HepG2 (cell line): ENCODE measurements around the gene PLXNB2. TPM values are rescaled to one million over a fixed set of nuclear protein-coding genes. Genes with fewer than 3 reads are reported as not detected.

Experiments used
- ATAC-seq: fragments of 200-7000 bp; cut with Tn5 transposase; 3 replicates; pipeline ENCODE4 v1.9.1; 2020; ENCODE audit warnings: mild to moderate bottlenecking, moderate library complexity
- BruUV-seq: library from RNA; stranded (reverse); fragments of 400-500 nt; replicated peaks from 2 replicates; lab custom pipeline; 2021; lab: Mats Ljungman, UMichigan
- CTCF ChIA-PET: fragments of 300-600 bp; formaldehyde crosslinking; extraction: SDS; loops from one replicate; lab custom pipeline; 2021; ENCODE audit warnings: low total read pairs, inconsistent platforms, low intra/inter-chr PET ratio; lab: Yijun Ruan, JAX
- POLR2A ChIA-PET: fragments of 350-600 bp; sonication (Branson Sonifier 250); formaldehyde crosslinking; loops from one replicate; lab custom pipeline; 2020; ENCODE audit warnings: antibody characterized with exemption, inconsistent platforms; lab: Yijun Ruan, JAX
- DNase-seq: peaks from one replicate; pipeline ENCODE4 v3.0.0-alpha.2; 2015; ENCODE audit warnings: low spot score
- FAIRE-seq: peaks from 3 replicates; lab custom pipeline; 2011; peaks lifted over from hg19 to GRCh38; lab: Jason Lieb, UNC
- H2AFZ ChIP-seq: one replicate; pipeline ENCODE4 v1.6.1; 2011; ENCODE audit warnings: low read length, inconsistent platforms
- H3K27ac ChIP-seq: fragments of 300-600 bp; 3 replicates; pipeline ENCODE4 v1.8.0; 2011; ENCODE audit warnings: mixed run types, mild to moderate bottlenecking, mixed read lengths, low read length, inconsistent platforms; ENCODE audit not compliant: insufficient read depth; ENCODE audit errors: extremely low read length
- H3K27me3 ChIP-seq, 2 experiments: fragments of 200-600 bp in 1 of 2; 2 replicates in 1 of 2; 3 replicates in 1 of 2; pipeline versions ENCODE4 v1.6.0 to v1.8.0; 2011; ENCODE audit warnings: low read length in 2 of 2, mild to moderate bottlenecking in 2 of 2, moderate library complexity in 2 of 2, inconsistent platforms in 1 of 2; ENCODE audit not compliant: insufficient read depth in 2 of 2, control insufficient read depth in 1 of 2
- H3K36me3 ChIP-seq, 2 experiments: fragments of 200-600 bp in 1 of 2; replicated peaks in 1 of 2; 2 replicates in 1 of 2; 3 replicates in 1 of 2; pipeline versions ENCODE4 v1.5.1 to v1.8.0; 2011; ENCODE audit warnings: low read length in 2 of 2, inconsistent platforms in 1 of 2; ENCODE audit not compliant: insufficient read depth in 2 of 2, control insufficient read depth in 1 of 2
- H3K4me1 ChIP-seq: 2 replicates; pipeline ENCODE4 v1.5.1; 2012; ENCODE audit warnings: low read length, inconsistent platforms; ENCODE audit not compliant: insufficient read depth
- H3K4me2 ChIP-seq: 2 replicates; pipeline ENCODE4 v1.6.0; 2011; ENCODE audit warnings: low read depth, low read length, inconsistent platforms
- H3K4me3 ChIP-seq, 3 experiments: fragments of 200-600 bp in 1 of 3; sonication (generic), shearing (Covaris generic) in 1 of 3; replicated peaks in 1 of 3; 2 replicates each; pipeline ENCODE4 v1.5.1; 2011 to 2016; ENCODE audit warnings: low read length in 3 of 3, inconsistent platforms in 2 of 3, low read depth in 2 of 3, mild to moderate bottlenecking in 2 of 3, control low read depth in 1 of 3, mixed read lengths in 1 of 3; ENCODE audit not compliant: insufficient read depth in 1 of 3
- H3K79me2 ChIP-seq: one replicate; pipeline ENCODE4 v1.6.1; 2011; ENCODE audit warnings: low read length, inconsistent platforms; ENCODE audit not compliant: insufficient read depth
- H3K9ac ChIP-seq: 2 replicates; pipeline ENCODE4 v1.6.0; 2011; ENCODE audit warnings: mild to moderate bottlenecking, low read depth, low read length, inconsistent platforms; ENCODE audit not compliant: insufficient read depth
- H3K9me3 ChIP-seq: 2 replicates; pipeline ENCODE4 v1.5.1; 2012; ENCODE audit warnings: mild to moderate bottlenecking, low read length
- H4K20me1 ChIP-seq: 2 replicates; pipeline ENCODE4 v1.6.0; 2011; ENCODE audit warnings: inconsistent platforms, mild to moderate bottlenecking, low read length, moderate library complexity; ENCODE audit not compliant: insufficient read depth
- AGO2 ChIP-seq: fragments of 200-400 bp; formaldehyde crosslinking; optimal IDR thresholded peaks from 2 replicates; pipeline ENCODE3; 2017; ENCODE audit warnings: mild to moderate bottlenecking, low read depth, low read length, moderate library complexity
- GPBP1L1 ChIP-seq: sonication (generic); formaldehyde crosslinking; IDR thresholded peaks from 2 replicates; pipeline ENCODE4 v1.5.0; 2020; ENCODE audit warnings: mild to moderate bottlenecking, missing genetic modification reagents
- MXI1 ChIP-seq: IDR thresholded peaks from 3 replicates; pipeline ENCODE4 v1.6.1; 2012; ENCODE audit warnings: low read depth, low read length, inconsistent platforms, borderline replicate concordance
- RBFOX2 ChIP-seq: fragments of 200-400 bp; formaldehyde crosslinking; IDR thresholded peaks from 2 replicates; pipeline ENCODE4 v1.6.1; 2017; ENCODE audit warnings: low read depth, mild to moderate bottlenecking, low read length
- RBM22 ChIP-seq: fragments of 200-400 bp; formaldehyde crosslinking; optimal IDR thresholded peaks from 2 replicates; pipeline ENCODE3; 2017; ENCODE audit warnings: mild to moderate bottlenecking, low read length, moderate library complexity
- ZBTB38 ChIP-seq: sonication (generic); formaldehyde crosslinking; IDR thresholded peaks from 2 replicates; pipeline ENCODE4 v1.5.1; 2020; ENCODE audit warnings: mild to moderate bottlenecking, missing genetic modification reagents
- ZBTB42 ChIP-seq: sonication (generic); formaldehyde crosslinking; IDR thresholded peaks from 2 replicates; pipeline ENCODE4 v1.5.0; 2020; ENCODE audit warnings: mild to moderate bottlenecking, missing genetic modification reagents
- ZKSCAN8 ChIP-seq: IDR thresholded peaks from 2 replicates; pipeline ENCODE4 v1.6.1; 2016; ENCODE audit warnings: borderline replicate concordance, missing genetic modification reagents, missing compliant biosample characterization
- ZNF263 ChIP-seq: sonication (generic); formaldehyde crosslinking; IDR thresholded peaks from 2 replicates; pipeline ENCODE4 v1.4.0; 2020; ENCODE audit warnings: missing genetic modification reagents
- ZNF362 ChIP-seq: sonication (generic); formaldehyde crosslinking; IDR thresholded peaks from 2 replicates; pipeline ENCODE4 v1.4.0; 2020; ENCODE audit warnings: missing genetic modification reagents, mild to moderate bottlenecking, borderline replicate concordance
- ZNF691 ChIP-seq: sonication (generic); formaldehyde crosslinking; IDR thresholded peaks from 2 replicates; pipeline ENCODE4 v1.4.0; 2020; ENCODE audit warnings: missing genetic modification reagents, low read depth, mild to moderate bottlenecking, borderline replicate concordance
- WGBS: methylation state at CpG from one replicate; pipeline ENCODE4 v1.1.6; 2017; ENCODE audit warnings: low lambda C conversion rate; 5-methylcytosine and 5-hydroxymethylcytosine counted together
- in situ Hi-C: cut with HindIII; loops from 2 replicates; pipeline ENCODE4 v1.10.0; 2017; ENCODE audit warnings: low pct_unique_long_range_greater_than_20kb; ENCODE audit not compliant: extremely low pct_ligation_motif_present
- intact Hi-C: fragments of 100-400 bp; cut with micrococcal nuclease; formaldehyde crosslinking; loops from one replicate; pipeline ENCODE4 v1.10.0; 2022; ENCODE audit not compliant: unreplicated experiment
- polyA plus RNA-seq, 8 experiments: library from polyadenylated mRNA; depleted of rRNA in 3 of 8; stranded (reverse) in 7 of 8; unstranded in 1 of 8; fragments of >200 nt; fragmentation: Illumina TruSeq in 4 of 8; extraction: Trizol in 4 of 8; gene quantifications; 2 replicates each; pipeline versions ENCODE4 v1.2.1 to v1.2.3, GENCODE V29; 2011 to 2016; ENCODE audit warnings: low read depth in 4 of 8, missing spikeins in 1 of 8, mixed read lengths in 1 of 8; ENCODE audit not compliant: insufficient read depth in 1 of 8
- total RNA-seq, 5 experiments: library from RNA; depleted of rRNA; stranded (reverse); fragments of >200 nt; fragmentation: Illumina TruSeq; extraction: Trizol; gene quantifications; 2 replicates each; pipeline ENCODE4 v1.2.3, GENCODE V29; 2016; ENCODE audit warnings: low read depth in 1 of 5

Gene PLXNB2
- total and polyA plus RNA-seq, 2 of the 13 experiments (the other 11 are each of a cell fraction or from before 2014, with no cell fraction given): 32.6 to 68.9 TPM

- H4K20me1 ChIP-seq: peaks cover 4% of the 10 kb centered on the region; the same call in 1 of the 2 replicates
- ChIA-PET CTCF (no interaction called here), POLR2A (interaction anchor here (1.4 to 6.7 kb wide), 2 partner anchors 10 to 52 kb away, joined by 3 to 126 read pairs; partner anchors contain the start of gene HDAC10)
- FAIRE-seq (no peak), DNase-seq (no peak), ATAC-seq (no peak)
- no TSS peak for BruUV-seq
- TF ChIP-seq RBFOX2 (peak; percentile 28; the same call in 1 of the 2 replicates), ZNF263 (no peak), ZBTB38 (CRISPR knock-in tag) (no peak), MXI1 (no peak), RBM22 (no peak), ZBTB42 (CRISPR knock-in tag) (no peak), GPBP1L1 (CRISPR knock-in tag) (no peak), ZKSCAN8 (no peak), AGO2 (peak; percentile 48), ZNF362 (CRISPR knock-in tag) (no peak), ZNF691 (CRISPR knock-in tag) (no peak)
- peaks cover 68% of the 10 kb centered on the region for H3K4me1 ChIP-seq
- peaks cover 66% of the 10 kb centered on the region for H3K79me2 ChIP-seq
- in situ Hi-C loops: no loop called here
- peak overlapping the region; percentile 53 for H3K4me2 ChIP-seq
- H3K9ac ChIP-seq: peak overlapping the region; percentile 33; the same call in 1 of the 2 replicates
- no peaks in the 10 kb centered on the region for H3K27me3 ChIP-seq
- H3K4me3 ChIP-seq: peak overlapping the region in 1 of 3 experiments; percentile 37; a peak in 1 of 6 replicates
- peak overlapping the region; percentile 33 for H3K27ac ChIP-seq
- H3K9me3 ChIP-seq: no peaks in the 10 kb centered on the region
- WGBS: 87% methylated on average over 3 of the region's 7 CpGs
- H2AFZ ChIP-seq: no peak overlapping the region
- intact Hi-C loops: no loop called here
- peaks cover 0 to 2% of the 10 kb centered on the region in 2 experiments; a peak in 1 of 5 replicates for H3K36me3 ChIP-seq
Measured at GRCh38 chr22:50303515-50303847, 4.0 kb downstream of the PLXNB2 start.
